Ishikawa (cell line): Measurements from ENCODE around the gene PRPSAP2.

Source experiments
- CEBPB ChIP-seq: IDR thresholded peaks from 2 replicates; pipeline ENCODE4 v1.6.1; 2012
- EP300 ChIP-seq: IDR thresholded peaks from 2 replicates; pipeline ENCODE4 v1.6.1; 2012; ENCODE audit warnings: borderline replicate concordance
- RAD21 ChIP-seq: IDR thresholded peaks from 2 replicates; pipeline ENCODE4 v1.6.1; 2012; ENCODE audit warnings: low read depth
- TAF1 ChIP-seq: IDR thresholded peaks from 2 replicates; pipeline ENCODE4 v1.6.1; 2012; ENCODE audit warnings: low read depth, mild to moderate bottlenecking
- TEAD4 ChIP-seq: IDR thresholded peaks from 2 replicates; pipeline ENCODE4 v1.6.1; 2012
- YY1 ChIP-seq: IDR thresholded peaks from 2 replicates; pipeline ENCODE4 v1.6.1; 2012; ENCODE audit warnings: low read depth
- ZBTB7A ChIP-seq: IDR thresholded peaks from 2 replicates; pipeline ENCODE4 v1.6.1; 2012; ENCODE audit warnings: low read depth
- TF ChIP-seq, protein P1 (sequence below): IDR thresholded peaks from 2 replicates; pipeline ENCODE4 v1.6.1; 2012; ENCODE audit warnings: low read depth, mild to moderate bottlenecking
- TF ChIP-seq, protein P2 (sequence below): IDR thresholded peaks from 2 replicates; pipeline ENCODE4 v1.6.1; 2012
- TF ChIP-seq, protein P3 (sequence below): IDR thresholded peaks from 2 replicates; pipeline ENCODE4 v1.6.1; 2012

DNA sequence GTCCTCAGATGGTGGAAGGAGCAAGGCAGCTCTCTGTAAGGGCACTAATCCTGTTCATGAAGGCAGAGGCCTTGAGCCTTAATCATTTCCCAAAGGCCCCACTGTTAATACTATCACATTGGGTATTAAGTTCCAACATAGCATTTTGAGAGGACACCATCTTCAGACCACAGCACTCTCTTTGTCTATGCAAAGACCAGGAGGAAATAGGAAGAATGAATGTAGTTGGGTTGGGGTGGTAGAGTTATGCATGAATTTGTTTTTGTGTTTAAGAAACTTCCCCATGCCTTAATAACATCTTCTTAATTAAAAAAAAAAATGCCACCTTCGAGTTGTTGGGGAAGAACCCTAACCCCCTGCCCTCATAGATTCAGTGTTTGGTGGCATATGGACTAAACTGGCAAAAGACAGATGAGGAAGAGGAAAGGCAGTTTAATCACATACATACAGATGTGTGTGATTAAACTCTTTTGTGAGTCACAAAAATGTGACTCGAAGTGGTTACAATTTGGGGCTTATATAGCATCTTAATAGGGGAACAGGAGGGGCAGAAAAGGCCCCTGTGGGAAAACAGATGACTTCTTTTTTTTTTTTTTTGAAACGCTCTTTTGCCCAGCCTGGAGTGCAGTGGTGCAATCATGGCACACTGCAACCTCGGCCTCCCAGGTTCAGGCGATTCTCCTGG, 59.0 kb downstream of the PRPSAP2 start:
- TF ChIP-seq RAD21 (no peak), CEBPB (no peak), TEAD4 (no peak), YY1 (no peak), EP300 (no peak), ZBTB7A (no peak), TAF1 (no peak)
- TF ChIP-seq, protein P1, sequence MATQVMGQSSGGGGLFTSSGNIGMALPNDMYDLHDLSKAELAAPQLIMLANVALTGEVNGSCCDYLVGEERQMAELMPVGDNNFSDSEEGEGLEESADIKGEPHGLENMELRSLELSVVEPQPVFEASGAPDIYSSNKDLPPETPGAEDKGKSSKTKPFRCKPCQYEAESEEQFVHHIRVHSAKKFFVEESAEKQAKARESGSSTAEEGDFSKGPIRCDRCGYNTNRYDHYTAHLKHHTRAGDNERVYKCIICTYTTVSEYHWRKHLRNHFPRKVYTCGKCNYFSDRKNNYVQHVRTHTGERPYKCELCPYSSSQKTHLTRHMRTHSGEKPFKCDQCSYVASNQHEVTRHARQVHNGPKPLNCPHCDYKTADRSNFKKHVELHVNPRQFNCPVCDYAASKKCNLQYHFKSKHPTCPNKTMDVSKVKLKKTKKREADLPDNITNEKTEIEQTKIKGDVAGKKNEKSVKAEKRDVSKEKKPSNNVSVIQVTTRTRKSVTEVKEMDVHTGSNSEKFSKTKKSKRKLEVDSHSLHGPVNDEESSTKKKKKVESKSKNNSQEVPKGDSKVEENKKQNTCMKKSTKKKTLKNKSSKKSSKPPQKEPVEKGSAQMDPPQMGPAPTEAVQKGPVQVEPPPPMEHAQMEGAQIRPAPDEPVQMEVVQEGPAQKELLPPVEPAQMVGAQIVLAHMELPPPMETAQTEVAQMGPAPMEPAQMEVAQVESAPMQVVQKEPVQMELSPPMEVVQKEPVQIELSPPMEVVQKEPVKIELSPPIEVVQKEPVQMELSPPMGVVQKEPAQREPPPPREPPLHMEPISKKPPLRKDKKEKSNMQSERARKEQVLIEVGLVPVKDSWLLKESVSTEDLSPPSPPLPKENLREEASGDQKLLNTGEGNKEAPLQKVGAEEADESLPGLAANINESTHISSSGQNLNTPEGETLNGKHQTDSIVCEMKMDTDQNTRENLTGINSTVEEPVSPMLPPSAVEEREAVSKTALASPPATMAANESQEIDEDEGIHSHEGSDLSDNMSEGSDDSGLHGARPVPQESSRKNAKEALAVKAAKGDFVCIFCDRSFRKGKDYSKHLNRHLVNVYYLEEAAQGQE, result no peak
- TF ChIP-seq, protein P2, sequence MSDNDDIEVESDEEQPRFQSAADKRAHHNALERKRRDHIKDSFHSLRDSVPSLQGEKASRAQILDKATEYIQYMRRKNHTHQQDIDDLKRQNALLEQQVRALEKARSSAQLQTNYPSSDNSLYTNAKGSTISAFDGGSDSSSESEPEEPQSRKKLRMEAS, result no peak
- TF ChIP-seq, protein P3, sequence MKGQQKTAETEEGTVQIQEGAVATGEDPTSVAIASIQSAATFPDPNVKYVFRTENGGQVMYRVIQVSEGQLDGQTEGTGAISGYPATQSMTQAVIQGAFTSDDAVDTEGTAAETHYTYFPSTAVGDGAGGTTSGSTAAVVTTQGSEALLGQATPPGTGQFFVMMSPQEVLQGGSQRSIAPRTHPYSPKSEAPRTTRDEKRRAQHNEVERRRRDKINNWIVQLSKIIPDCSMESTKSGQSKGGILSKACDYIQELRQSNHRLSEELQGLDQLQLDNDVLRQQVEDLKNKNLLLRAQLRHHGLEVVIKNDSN, result no peak
